Right lobe of liver (tissue), 6 donors: ENCODE results near the gene ARMH4. TPM values are rescaled to one million over a fixed set of nuclear protein-coding genes. Genes with fewer than 3 reads are reported as not detected.

Source experiments
- ATAC-seq, 4 donors: fragments of 200-7000 bp; cut with Tn5 transposase; one replicate each; pipeline ENCODE4 v1.9.1; 2020; ENCODE audit warnings: mild to moderate bottlenecking in 4 of 4, moderate library complexity in 4 of 4
- DNase-seq, 3 donors: peaks; one replicate each; pipeline ENCODE4 v3.0.0-alpha.2; 2020
- H3K27ac ChIP-seq, 3 donors: fragments of 200-600 bp; one replicate each; pipeline ENCODE4 v1.8.0; 2022
- H3K27me3 ChIP-seq, 2 donors: fragments of 200-600 bp; one replicate each; pipeline ENCODE4 v1.8.0; 2022
- H3K36me3 ChIP-seq, 4 donors: fragments of 200-600 bp; sonication (generic) in 1 of 4; one replicate each; pipeline versions ENCODE4 v1.5.1 to v1.8.0; 2017 to 2022; ENCODE audit warnings: control low read depth in 1 of 4
- H3K4me1 ChIP-seq, 4 donors: fragments of 200-600 bp; sonication (generic) in 1 of 4; one replicate each; pipeline versions ENCODE4 v1.5.1 to v1.8.0; 2017 to 2022; ENCODE audit warnings: control low read depth in 1 of 4
- H3K4me3 ChIP-seq, 3 donors: fragments of 200-600 bp; one replicate each; pipeline ENCODE4 v1.8.0; 2022
- H3K9me3 ChIP-seq, 4 donors: fragments of 200-600 bp; sonication (generic) in 1 of 4; one replicate each; pipeline versions ENCODE4 v1.5.1 to v1.8.0; 2017 to 2022; ENCODE audit warnings: control low read depth in 1 of 4
- POLR2A ChIP-seq: fragments of 450-650 bp; IDR thresholded peaks from one replicate; pipeline ENCODE4 v1.6.1; 2017; ENCODE audit warnings: antibody characterized with exemption, mild to moderate bottlenecking
- WGBS: methylation state at CpG from one replicate; pipeline ENCODE4 v1.1.6; 2018; ENCODE audit warnings: low coverage, low lambda C conversion rate; ENCODE audit not compliant: insufficient coverage; ENCODE audit errors: missing lambda C conversion rate; 5-methylcytosine and 5-hydroxymethylcytosine counted together
- intact Hi-C, 2 donors: fragments of 100-400 bp; cut with DNase I; formaldehyde crosslinking; loops; one replicate each; pipeline versions ENCODE4 v1.11.2 to v1.14.1; 2022
- total RNA-seq, 6 experiments: library from RNA; depleted of rRNA in 2 of 6; stranded (reverse); fragments of >200 nt in 2 of 6; fragmentation: NEBNext Ultra II Directional in 3 of 6; extraction: Animal tissue kit (Norgen Biotek cat#: 25700) in 3 of 6; gene quantifications; one replicate each; pipeline versions ENCODE4 v1.1.0 to v1.2.4, GENCODE V29; 2016 to 2023
- TF ChIP-seq, protein P1 (sequence below), 4 donors: fragments of 200-600 bp in 3 of 4; fragments of 450-650 bp in 1 of 4; IDR thresholded peaks; one replicate each; pipeline versions ENCODE4 v1.5.1 to v1.8.0; 2016 to 2022; ENCODE audit warnings: antibody characterized with exemption in 4 of 4, mild to moderate bottlenecking in 2 of 4
- donor health status: DM: no; HTN: yes; CAD: no.
- donor health status: DM: no; HTN: no; CAD: no.
- donor health status: DM: no; HTN: no; CAD: no.
- donor health status: DM: no; HTN: yes; CAD: no.
- donor health status: DM: no; HTN: yes; CAD: no.

The ARMH4 gene
- total RNA-seq, 6 experiments from 2014 or later: 0.25 to 2.1 (median 0.62) TPM

- Histone ChIP-seq H3K27me3 (no peaks in the 10 kb centered on the region), H3K9me3 (no peaks in the 10 kb centered on the region), H3K4me3 (no peak overlapping the region), H3K27ac (no peak overlapping the region), H3K36me3 (no peaks in the 10 kb centered on the region), H3K4me1 (no peaks in the 10 kb centered on the region)
- TF ChIP-seq, protein P1, sequence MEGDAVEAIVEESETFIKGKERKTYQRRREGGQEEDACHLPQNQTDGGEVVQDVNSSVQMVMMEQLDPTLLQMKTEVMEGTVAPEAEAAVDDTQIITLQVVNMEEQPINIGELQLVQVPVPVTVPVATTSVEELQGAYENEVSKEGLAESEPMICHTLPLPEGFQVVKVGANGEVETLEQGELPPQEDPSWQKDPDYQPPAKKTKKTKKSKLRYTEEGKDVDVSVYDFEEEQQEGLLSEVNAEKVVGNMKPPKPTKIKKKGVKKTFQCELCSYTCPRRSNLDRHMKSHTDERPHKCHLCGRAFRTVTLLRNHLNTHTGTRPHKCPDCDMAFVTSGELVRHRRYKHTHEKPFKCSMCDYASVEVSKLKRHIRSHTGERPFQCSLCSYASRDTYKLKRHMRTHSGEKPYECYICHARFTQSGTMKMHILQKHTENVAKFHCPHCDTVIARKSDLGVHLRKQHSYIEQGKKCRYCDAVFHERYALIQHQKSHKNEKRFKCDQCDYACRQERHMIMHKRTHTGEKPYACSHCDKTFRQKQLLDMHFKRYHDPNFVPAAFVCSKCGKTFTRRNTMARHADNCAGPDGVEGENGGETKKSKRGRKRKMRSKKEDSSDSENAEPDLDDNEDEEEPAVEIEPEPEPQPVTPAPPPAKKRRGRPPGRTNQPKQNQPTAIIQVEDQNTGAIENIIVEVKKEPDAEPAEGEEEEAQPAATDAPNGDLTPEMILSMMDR (IDR thresholded peaks at IDR 0.05): no peak
- TF ChIP-seq POLR2A: no peak
- WGBS: 68% methylated on average over 4 of the region's 5 CpGs
- DNase-seq (no peak), ATAC-seq (no peak)
- intact Hi-C loops: loop anchor here in 1 of 2 donors (10.0 kb wide), 1 partner anchor 55 kb away; the partner anchor contains the start of gene ARMH4
Measured at GRCh38 chr14:58099682-58100081, 52.3 kb downstream of the ARMH4 start.

GRCh38 chr14:58098507-58098906 lies 53.5 kb downstream of the ARMH4 start:
- DNase-seq: no peak
- Histone ChIP-seq H3K27ac (no peak overlapping the region), H3K36me3 (no peaks in the 10 kb centered on the region), H3K9me3 (no peaks in the 10 kb centered on the region), H3K4me3 (no peak overlapping the region), H3K27me3 (no peaks in the 10 kb centered on the region), H3K4me1 (no peaks in the 10 kb centered on the region)
- no peak for TF ChIP-seq POLR2A
- TF ChIP-seq, protein P1 (IDR thresholded peaks at IDR 0.05): no peak
- no peak for ATAC-seq
- intact Hi-C loops: no loop called here
- 21% methylated on average over 1 of the region's 1 CpG for WGBS

- H3K36me3 ChIP-seq: no peaks in the 10 kb centered on the region
- H3K27me3 ChIP-seq: no peaks in the 10 kb centered on the region
- no peaks in the 10 kb centered on the region for H3K4me1 ChIP-seq
- H3K9me3 ChIP-seq: no peaks in the 10 kb centered on the region
- intact Hi-C loops: no loop called here
- no peak overlapping the region for H3K4me3 ChIP-seq
- DNase-seq (no peak), ATAC-seq (no peak)
- TF ChIP-seq, protein P1 (IDR thresholded peaks at IDR 0.05): no peak
- TF ChIP-seq POLR2A: no peak
- 49% methylated on average over 2 of the region's 2 CpGs for WGBS
- no peak overlapping the region for H3K27ac ChIP-seq
Measured at GRCh38 chr14:58096731-58097130, 55.3 kb downstream of the ARMH4 start.

GRCh38 chr14:58091883-58092630 lies 60.0 kb downstream of the ARMH4 start:
- Histone ChIP-seq H3K9me3 (no peaks in the 10 kb centered on the region), H3K36me3 (no peaks in the 10 kb centered on the region), H3K27ac (no peak overlapping the region), H3K4me1 (no peaks in the 10 kb centered on the region), H3K4me3 (no peak overlapping the region), H3K27me3 (no peaks in the 10 kb centered on the region)
- intact Hi-C loops: no loop called here
- TF ChIP-seq, protein P1 (IDR thresholded peaks at IDR 0.05): no peak
- no peak for TF ChIP-seq POLR2A
- WGBS: 85% methylated on average over 5 of the region's 5 CpGs
- DNase-seq (no peak), ATAC-seq (no peak)
